Measurements from ENCODE around the gene CCDC92.

Gene CCDC92

GRCh38 chr12:123971770-123972456 lies 718 bp downstream of the CCDC92 start:
- no peak for FAIRE-seq

GRCh38 chr12:123971449-123971769 lies 1.2 kb downstream of the CCDC92 start:
- no peak for FAIRE-seq

- no peak for FAIRE-seq
Measured at GRCh38 chr12:123967121-123967586, 5.5 kb downstream of the CCDC92 start.

GRCh38 chr12:123966596-123966995 lies 6.0 kb downstream of the CCDC92 start:
- no peak for FAIRE-seq

GRCh38 chr12:123965382-123965781 lies 7.2 kb downstream of the CCDC92 start:
- FAIRE-seq, result no peak

- no peak for FAIRE-seq
Measured at GRCh38 chr12:123963821-123964220, 8.8 kb downstream of the CCDC92 start.

GRCh38 chr12:123962513-123962912 lies 10.1 kb downstream of the CCDC92 start:
- no peak for FAIRE-seq

GRCh38 chr12:123961585-123962345 lies 10.9 kb downstream of the CCDC92 start:
- FAIRE-seq, result no peak

- no peak for FAIRE-seq
Measured at GRCh38 chr12:123960856-123961255, 11.8 kb downstream of the CCDC92 start.

GRCh38 chr12:123960029-123960735 lies 12.4 kb downstream of the CCDC92 start:
- FAIRE-seq, result no peak

GRCh38 chr12:123958876-123959275 lies 13.8 kb downstream of the CCDC92 start:
- no peak for FAIRE-seq

GRCh38 chr12:123958462-123958861 lies 14.2 kb downstream of the CCDC92 start:
- FAIRE-seq, result no peak

GRCh38 chr12:123957196-123957595 lies 15.4 kb downstream of the CCDC92 start:
- no peak for FAIRE-seq

GRCh38 chr12:123956249-123956648 lies 16.4 kb downstream of the CCDC92 start:
- FAIRE-seq, result no peak

- no peak for FAIRE-seq
Measured at GRCh38 chr12:123954647-123955350, 17.8 kb downstream of the CCDC92 start.

- no peak for FAIRE-seq
Measured at GRCh38 chr12:123952037-123952436, 20.6 kb downstream of the CCDC92 start.

GRCh38 chr12:123951467-123951866 lies 21.2 kb downstream of the CCDC92 start:
- FAIRE-seq, result no peak

GRCh38 chr12:123950476-123951349 lies 21.9 kb downstream of the CCDC92 start:
- no peak for FAIRE-seq

- no peak for FAIRE-seq
Measured at GRCh38 chr12:123949770-123950165, 22.9 kb downstream of the CCDC92 start.

- FAIRE-seq, result no peak
Measured at GRCh38 chr12:123948796-123949769, 23.5 kb downstream of the CCDC92 start.

- no peak for FAIRE-seq
Measured at GRCh38 chr12:123948401-123948795, 24.2 kb downstream of the CCDC92 start.
